ENCODE results near the gene TOPAZ1. TPM values are rescaled to one million over a fixed set of nuclear protein-coding genes. Genes with fewer than 3 reads are reported as not detected.

TOPAZ1 gene
- total and polyA plus RNA-seq, 2 of the 13 experiments (the other 11 are each of a cell fraction or from before 2014, with no cell fraction given), result not detected

DNA sequence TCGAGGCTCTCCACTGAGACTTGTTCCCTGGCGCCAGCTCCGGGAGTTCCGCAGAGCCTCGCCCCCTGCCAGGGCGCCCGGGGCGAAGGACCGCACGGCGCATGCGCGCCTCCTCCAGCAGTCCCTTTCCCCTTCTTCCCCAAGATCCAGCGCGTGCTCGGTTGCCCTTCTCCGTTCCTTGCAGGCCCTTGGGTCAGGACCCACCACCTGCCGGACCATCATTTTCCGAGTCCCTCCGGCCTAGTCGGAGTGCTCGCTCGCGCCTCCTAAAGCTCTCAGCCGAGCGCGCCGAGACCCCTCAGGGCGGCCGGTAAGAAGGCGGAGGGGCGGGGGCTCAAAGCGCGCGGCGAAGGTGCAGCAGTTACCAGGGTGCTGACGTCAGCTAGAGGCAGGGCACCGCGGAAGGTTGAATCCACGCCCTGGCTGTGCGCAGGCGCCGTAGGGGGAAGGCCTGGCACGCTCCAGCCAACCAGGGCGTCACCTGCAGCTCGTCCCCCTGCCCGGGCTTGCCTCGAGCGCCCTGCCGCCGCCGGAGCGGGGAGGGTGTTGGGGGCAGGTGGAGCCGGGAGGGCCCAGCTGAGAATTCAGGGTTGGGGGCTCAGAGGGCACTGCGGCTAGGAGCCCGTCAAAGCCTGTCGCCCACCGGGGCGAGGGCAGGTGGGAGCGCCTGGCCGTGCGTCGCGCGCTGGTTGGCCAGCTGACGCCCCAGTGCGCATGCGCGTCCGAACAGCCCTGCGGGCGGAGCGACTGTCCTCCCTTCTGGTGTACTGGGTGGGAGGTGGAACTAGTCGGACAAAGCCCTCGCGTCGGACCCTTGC is 96.5 kb downstream of the TOPAZ1 start, which contains the start of gene TCAIM (continued):
- TF ChIP-seq, protein P1, sequence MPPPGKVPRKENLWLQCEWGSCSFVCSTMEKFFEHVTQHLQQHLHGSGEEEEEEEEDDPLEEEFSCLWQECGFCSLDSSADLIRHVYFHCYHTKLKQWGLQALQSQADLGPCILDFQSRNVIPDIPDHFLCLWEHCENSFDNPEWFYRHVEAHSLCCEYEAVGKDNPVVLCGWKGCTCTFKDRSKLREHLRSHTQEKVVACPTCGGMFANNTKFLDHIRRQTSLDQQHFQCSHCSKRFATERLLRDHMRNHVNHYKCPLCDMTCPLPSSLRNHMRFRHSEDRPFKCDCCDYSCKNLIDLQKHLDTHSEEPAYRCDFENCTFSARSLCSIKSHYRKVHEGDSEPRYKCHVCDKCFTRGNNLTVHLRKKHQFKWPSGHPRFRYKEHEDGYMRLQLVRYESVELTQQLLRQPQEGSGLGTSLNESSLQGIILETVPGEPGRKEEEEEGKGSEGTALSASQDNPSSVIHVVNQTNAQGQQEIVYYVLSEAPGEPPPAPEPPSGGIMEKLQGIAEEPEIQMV (CRISPR knock-in tag; IDR thresholded peaks at IDR 0.05; ENCODE audit: low read depth), result peak; percentile 86
- TF ChIP-seq, protein P2, sequence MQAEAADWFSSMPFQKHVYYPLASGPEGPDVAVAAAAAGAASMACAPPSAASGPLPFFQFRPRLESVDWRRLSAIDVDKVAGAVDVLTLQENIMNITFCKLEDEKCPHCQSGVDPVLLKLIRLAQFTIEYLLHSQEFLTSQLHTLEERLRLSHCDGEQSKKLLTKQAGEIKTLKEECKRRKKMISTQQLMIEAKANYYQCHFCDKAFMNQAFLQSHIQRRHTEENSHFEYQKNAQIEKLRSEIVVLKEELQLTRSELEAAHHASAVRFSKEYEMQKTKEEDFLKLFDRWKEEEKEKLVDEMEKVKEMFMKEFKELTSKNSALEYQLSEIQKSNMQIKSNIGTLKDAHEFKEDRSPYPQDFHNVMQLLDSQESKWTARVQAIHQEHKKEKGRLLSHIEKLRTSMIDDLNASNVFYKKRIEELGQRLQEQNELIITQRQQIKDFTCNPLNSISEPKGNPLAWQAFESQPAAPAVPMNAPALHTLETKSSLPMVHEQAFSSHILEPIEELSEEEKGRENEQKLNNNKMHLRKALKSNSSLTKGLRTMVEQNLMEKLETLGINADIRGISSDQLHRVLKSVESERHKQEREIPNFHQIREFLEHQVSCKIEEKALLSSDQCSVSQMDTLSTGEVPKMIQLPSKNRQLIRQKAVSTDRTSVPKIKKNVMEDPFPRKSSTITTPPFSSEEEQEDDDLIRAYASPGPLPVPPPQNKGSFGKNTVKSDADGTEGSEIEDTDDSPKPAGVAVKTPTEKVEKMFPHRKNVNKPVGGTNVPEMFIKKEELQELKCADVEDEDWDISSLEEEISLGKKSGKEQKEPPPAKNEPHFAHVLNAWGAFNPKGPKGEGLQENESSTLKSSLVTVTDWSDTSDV (CRISPR knock-in tag; IDR thresholded peaks at IDR 0.05), result peak; percentile 99
- TF ChIP-seq ZMYM4 (CRISPR knock-in tag; IDR thresholded peaks at IDR 0.05) (peak; percentile 96), ZNF678 (CRISPR knock-in tag; IDR thresholded peaks at IDR 0.05) (peak; percentile 90), ELF4 (CRISPR knock-in tag; IDR thresholded peaks at IDR 0.05; ENCODE audit: borderline replicate concordance) (peak; percentile 86; the same call in 1 of the 2 replicates), ETV6 (CRISPR knock-in tag; conservative IDR thresholded peaks at IDR 0.05) (peak; percentile 26; the same call in 1 of the 2 replicates), ZFP36 (IDR thresholded peaks at IDR 0.05; ENCODE audit: borderline replicate concordance, low read depth, low read length, partially characterized antibody) (no peak), PCBP2 (optimal IDR thresholded peaks at IDR 0.05; ENCODE audit: low read depth, low read length, poor library complexity, severe bottlenecking) (no peak), ZNF644 (CRISPR knock-in tag; IDR thresholded peaks at IDR 0.05; ENCODE audit: low read depth) (no peak), NAIF1 (CRISPR knock-in tag; IDR thresholded peaks at IDR 0.05; ENCODE audit: borderline replicate concordance) (peak; percentile 95), WIZ (CRISPR knock-in tag; IDR thresholded peaks at IDR 0.05) (peak; percentile 98), ZNF33A (CRISPR knock-in tag; IDR thresholded peaks at IDR 0.05; ENCODE audit: borderline replicate concordance) (peak; percentile 99), REL (CRISPR knock-in tag; conservative IDR thresholded peaks at IDR 0.05) (peak; percentile 97), ZBTB1 (CRISPR knock-in tag; IDR thresholded peaks at IDR 0.05; ENCODE audit: borderline replicate concordance) (no peak), ZNF335 (CRISPR knock-in tag; IDR thresholded peaks at IDR 0.05) (peak; percentile 86), ZIK1 (CRISPR knock-in tag; IDR thresholded peaks at IDR 0.05; ENCODE audit: borderline replicate concordance, low read depth) (peak; percentile 96; the same call in 1 of the 2 replicates)
- TF ChIP-seq, protein P3, sequence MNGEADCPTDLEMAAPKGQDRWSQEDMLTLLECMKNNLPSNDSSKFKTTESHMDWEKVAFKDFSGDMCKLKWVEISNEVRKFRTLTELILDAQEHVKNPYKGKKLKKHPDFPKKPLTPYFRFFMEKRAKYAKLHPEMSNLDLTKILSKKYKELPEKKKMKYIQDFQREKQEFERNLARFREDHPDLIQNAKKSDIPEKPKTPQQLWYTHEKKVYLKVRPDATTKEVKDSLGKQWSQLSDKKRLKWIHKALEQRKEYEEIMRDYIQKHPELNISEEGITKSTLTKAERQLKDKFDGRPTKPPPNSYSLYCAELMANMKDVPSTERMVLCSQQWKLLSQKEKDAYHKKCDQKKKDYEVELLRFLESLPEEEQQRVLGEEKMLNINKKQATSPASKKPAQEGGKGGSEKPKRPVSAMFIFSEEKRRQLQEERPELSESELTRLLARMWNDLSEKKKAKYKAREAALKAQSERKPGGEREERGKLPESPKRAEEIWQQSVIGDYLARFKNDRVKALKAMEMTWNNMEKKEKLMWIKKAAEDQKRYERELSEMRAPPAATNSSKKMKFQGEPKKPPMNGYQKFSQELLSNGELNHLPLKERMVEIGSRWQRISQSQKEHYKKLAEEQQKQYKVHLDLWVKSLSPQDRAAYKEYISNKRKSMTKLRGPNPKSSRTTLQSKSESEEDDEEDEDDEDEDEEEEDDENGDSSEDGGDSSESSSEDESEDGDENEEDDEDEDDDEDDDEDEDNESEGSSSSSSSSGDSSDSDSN (CRISPR knock-in tag; IDR thresholded peaks at IDR 0.05), result peak; percentile 81
- TF ChIP-seq, protein P4, sequence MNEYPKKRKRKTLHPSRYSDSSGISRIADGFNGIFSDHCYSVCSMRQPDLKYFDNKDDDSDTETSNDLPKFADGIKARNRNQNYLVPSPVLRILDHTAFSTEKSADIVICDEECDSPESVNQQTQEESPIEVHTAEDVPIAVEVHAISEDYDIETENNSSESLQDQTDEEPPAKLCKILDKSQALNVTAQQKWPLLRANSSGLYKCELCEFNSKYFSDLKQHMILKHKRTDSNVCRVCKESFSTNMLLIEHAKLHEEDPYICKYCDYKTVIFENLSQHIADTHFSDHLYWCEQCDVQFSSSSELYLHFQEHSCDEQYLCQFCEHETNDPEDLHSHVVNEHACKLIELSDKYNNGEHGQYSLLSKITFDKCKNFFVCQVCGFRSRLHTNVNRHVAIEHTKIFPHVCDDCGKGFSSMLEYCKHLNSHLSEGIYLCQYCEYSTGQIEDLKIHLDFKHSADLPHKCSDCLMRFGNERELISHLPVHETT (CRISPR knock-in tag; conservative IDR thresholded peaks at IDR 0.05), result peak; percentile 88

Measured in HepG2 (cell line).